Tibial nerve (tissue), 4 donors: Measurements from ENCODE around the gene RAB5B.

Experiments
- CTCF ChIP-seq, 5 experiments: fragments of 200-600 bp in 3 of 5; fragments of 450-650 bp in 2 of 5; sonication (generic) in 3 of 5; IDR thresholded peaks; one replicate each; pipeline ENCODE4 v1.5.1; 2016 to 2019; ENCODE audit warnings: antibody characterized with exemption in 5 of 5, mild to moderate bottlenecking in 3 of 5, moderate library complexity in 2 of 5
- EP300 ChIP-seq, 2 donors: sonication (generic); formaldehyde crosslinking; IDR thresholded peaks; one replicate each; pipeline ENCODE4 v1.6.1; 2017; ENCODE audit warnings: antibody characterized with exemption in 2 of 2, mild to moderate bottlenecking in 1 of 2

DNA sequence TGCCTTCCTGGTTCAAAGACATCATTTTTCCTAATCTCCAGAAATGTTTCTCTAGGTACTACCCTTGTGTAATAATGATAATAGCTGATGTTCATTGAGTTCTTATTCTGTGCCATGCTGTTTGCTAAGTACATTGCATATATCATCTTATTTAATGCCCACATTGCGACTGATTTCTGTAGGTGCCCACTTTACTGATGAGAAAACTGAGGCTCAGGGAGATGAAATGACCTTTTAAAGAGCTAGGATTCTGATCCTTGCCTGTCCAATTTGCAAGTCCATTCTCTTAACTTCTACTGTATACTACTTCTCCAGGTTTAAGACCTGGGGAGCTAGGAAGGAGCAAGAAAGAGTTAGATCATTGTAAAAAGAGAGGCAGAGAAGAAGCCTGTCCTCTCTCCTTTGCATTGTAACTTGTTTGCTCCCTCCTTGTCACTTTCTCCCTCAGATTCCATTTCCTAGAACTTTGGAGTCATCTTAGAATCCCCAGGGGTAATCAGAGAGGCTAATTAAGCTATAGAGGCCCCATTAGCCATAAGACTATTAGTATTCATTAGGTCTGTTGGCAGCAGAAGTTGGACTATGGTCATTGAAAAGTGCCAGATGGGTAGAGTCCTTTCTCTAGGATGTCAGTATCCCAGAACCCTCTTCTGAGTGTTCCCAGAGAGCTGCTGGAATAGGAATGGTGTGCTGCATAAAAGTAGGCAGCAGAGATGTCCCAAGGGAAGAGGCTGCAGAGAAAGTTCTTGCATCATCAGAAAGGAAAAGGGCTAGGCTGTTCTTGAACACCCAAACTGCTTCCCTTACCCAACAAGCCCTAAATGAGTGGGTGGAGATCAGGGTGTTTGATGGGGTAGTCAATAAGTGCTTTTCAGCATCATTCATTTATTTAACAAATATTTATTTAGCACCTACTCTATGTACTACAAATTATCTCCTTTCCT, 39.8 kb upstream of the RAB5B start:
- no peak for TF ChIP-seq CTCF (IDR thresholded peaks at IDR 0.05)
- no peak for TF ChIP-seq EP300 (IDR thresholded peaks at IDR 0.05)
